Testis (tissue), 3 donors: ENCODE data around the gene CAPZB. TPM values are rescaled to one million over a fixed set of nuclear protein-coding genes. Genes with fewer than 3 reads are reported as not detected.

ENCODE experiments used
- DNase-seq: peaks from one replicate; pipeline ENCODE4 v3.0.0-alpha.2; 2019
- H3K27ac ChIP-seq, 2 donors: fragments of 200-600 bp; sonication (generic); one replicate each; pipeline ENCODE4 v1.5.1; 2019
- H3K27me3 ChIP-seq: fragments of 200-600 bp; sonication (generic); one replicate; pipeline ENCODE4 v1.5.1; 2019
- H3K36me3 ChIP-seq: fragments of 200-600 bp; sonication (generic); one replicate; pipeline ENCODE4 v1.5.1; 2017; ENCODE audit warnings: low read depth; ENCODE audit errors: missing control alignments
- H3K4me1 ChIP-seq: fragments of 200-600 bp; sonication (generic); one replicate; pipeline ENCODE4 v1.5.1; 2019
- H3K4me3 ChIP-seq, 2 donors: fragments of 200-600 bp; sonication (generic); one replicate each; pipeline ENCODE4 v1.5.1; 2017 to 2019
- H3K9me3 ChIP-seq: fragments of 200-600 bp; sonication (generic); one replicate; pipeline ENCODE4 v1.5.1; 2017
- CTCF ChIP-seq, 3 experiments: fragments of 450-650 bp in 2 of 3; fragments of 200-600 bp in 1 of 3; sonication (generic) in 1 of 3; IDR thresholded peaks; one replicate each; pipeline ENCODE4 v1.5.1; 2016 to 2019; ENCODE audit warnings: antibody characterized with exemption in 3 of 3, mild to moderate bottlenecking in 2 of 3, moderate library complexity in 1 of 3
- POLR2A ChIP-seq: fragments of 450-650 bp; IDR thresholded peaks from one replicate; pipeline ENCODE4 v1.6.1; 2017; ENCODE audit warnings: antibody characterized with exemption, mild to moderate bottlenecking, moderate library complexity
- WGBS, 2 donors: methylation state at CpG; one replicate each; pipeline ENCODE4 v1.1.5; 2018; 5-methylcytosine and 5-hydroxymethylcytosine counted together
- intact Hi-C: fragments of 100-400 bp; cut with DNase I; formaldehyde crosslinking; loops from one replicate; pipeline ENCODE4 v1.15.1; 2023; ENCODE audit warnings: low total_unique reads
- polyA plus RNA-seq: library from polyadenylated mRNA; stranded (reverse); fragments of 350-450 nt; fragmentation: Illumina TruSeq; extraction: RNeasy Lipid Tissue Mini Kit (QIAGEN cat#74804); gene quantifications from one replicate; pipeline ENCODE4 v1.2.3, GENCODE V29; 2014; ENCODE audit warnings: low read depth, low replicate concordance; ENCODE audit not compliant: insufficient read depth
- total RNA-seq, 2 donors: library from RNA; depleted of rRNA; stranded (reverse); fragments of >200 nt; gene quantifications; one replicate each; pipeline ENCODE4 v1.2.3, GENCODE V29; 2016

CAPZB gene
- total and polyA plus RNA-seq, 3 donors from 2014 or later, result 147 to 502 (median 207) TPM

- WGBS, 2 donors, result 78% methylated on average over 11 of the region's 11 CpGs
These were observed 44.1 kb downstream of the CAPZB start for GRCh38 chr1:19441048-19441780.

DNA sequence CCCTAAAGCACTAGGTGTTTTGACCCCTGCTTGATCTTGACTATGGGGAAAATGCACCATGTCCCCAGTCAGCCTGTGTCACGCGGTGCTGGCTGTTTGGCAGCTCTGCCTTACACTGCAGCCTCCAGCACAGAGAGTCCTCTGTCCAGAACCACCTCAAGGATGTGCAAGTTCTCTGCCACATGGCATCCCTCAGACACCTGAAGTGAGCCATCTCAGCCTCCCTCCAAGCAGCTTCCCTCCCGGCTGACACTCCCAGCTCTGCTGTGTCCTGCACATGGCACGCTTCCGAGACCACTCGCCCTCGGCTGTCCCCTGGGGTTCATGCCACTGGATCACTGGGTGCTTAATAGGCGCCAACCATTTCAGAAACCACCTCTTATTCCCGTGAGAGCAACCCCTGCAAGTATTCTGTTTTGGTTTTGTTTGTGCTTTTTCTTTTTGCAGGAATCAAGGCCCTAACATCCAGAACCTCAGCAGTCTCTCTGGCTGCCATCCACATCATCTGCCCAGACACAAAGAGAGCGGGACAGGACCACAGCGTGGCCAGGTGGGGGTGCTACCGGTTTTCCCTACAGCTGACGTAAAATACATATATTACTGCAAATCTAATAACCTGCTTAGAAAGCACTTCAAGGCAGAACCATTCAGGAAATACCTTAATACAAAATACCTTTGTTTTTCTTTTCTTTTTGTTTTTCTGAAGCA is 45.7 kb downstream of the CAPZB start:
- intact Hi-C loops, result no loop called here
- WGBS, 2 donors, result 44 to 46% methylated on average over 13 of the region's 13 CpGs
- Histone ChIP-seq H3K4me3 (no peak overlapping the region), H3K4me1 (peaks cover 85% of the 10 kb centered on the region), H3K9me3 (no peaks in the 10 kb centered on the region), H3K27me3 (no peaks in the 10 kb centered on the region), H3K27ac (peak overlapping the region; percentile 92 to 94), H3K36me3 (no peaks in the 10 kb centered on the region)
- peak; percentile 82 for DNase-seq
- no peak for TF ChIP-seq POLR2A
- TF ChIP-seq CTCF (IDR thresholded peaks at IDR 0.05), result no peak

More at GRCh38 chr1:19441048-19441780, 44.1 kb downstream of the CAPZB start:
- Histone ChIP-seq H3K4me1 (peaks cover 83% of the 10 kb centered on the region), H3K36me3 (no peaks in the 10 kb centered on the region), H3K27me3 (no peaks in the 10 kb centered on the region), H3K9me3 (no peaks in the 10 kb centered on the region), H3K4me3 (no peak overlapping the region), H3K27ac (peak overlapping the region; percentile 92 to 94)
- intact Hi-C loops, result no loop called here
- no peak for DNase-seq
- TF ChIP-seq CTCF (IDR thresholded peaks at IDR 0.05), result no peak
- no peak for TF ChIP-seq POLR2A

GRCh38 chr1:19438516-19439195 is 46.7 kb downstream of the CAPZB start:
- Histone ChIP-seq H3K4me1 (peaks cover 86% of the 10 kb centered on the region), H3K27ac (peak overlapping the region; percentile 92 to 94), H3K36me3 (no peaks in the 10 kb centered on the region), H3K4me3 (no peak overlapping the region), H3K27me3 (no peaks in the 10 kb centered on the region), H3K9me3 (no peaks in the 10 kb centered on the region)
- no peak for DNase-seq
- intact Hi-C loops, result no loop called here
- TF ChIP-seq POLR2A (no peak), CTCF (IDR thresholded peaks at IDR 0.05) (no peak)
- 47 to 54% methylated on average over 17 to 19 of the region's 19 CpGs for WGBS, 2 donors

DNA sequence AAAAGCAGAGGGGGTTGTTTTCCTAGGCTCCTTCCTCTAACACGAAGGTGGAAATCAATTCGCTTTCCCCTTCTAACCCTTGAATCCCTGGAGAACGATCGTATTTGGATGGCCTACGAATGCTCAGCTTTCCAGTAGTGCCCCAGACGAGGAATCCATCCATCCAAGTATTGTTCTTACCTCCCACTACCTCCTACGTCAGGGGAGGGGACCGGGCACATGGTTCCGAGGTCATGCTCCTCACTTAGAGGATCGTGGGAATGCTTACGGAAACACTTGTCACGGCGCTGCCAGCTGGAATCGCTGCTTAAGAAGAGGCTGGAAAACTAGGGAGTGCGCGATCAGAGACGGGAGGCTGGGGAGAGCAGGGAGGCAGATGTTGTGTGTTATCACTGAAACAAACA is 47.4 kb downstream of the CAPZB start:
- H3K4me3 ChIP-seq, result no peak overlapping the region
- H3K4me1 ChIP-seq, result peaks cover 86% of the 10 kb centered on the region
- no peaks in the 10 kb centered on the region for H3K9me3 ChIP-seq
- TF ChIP-seq POLR2A, result no peak
- no peak for TF ChIP-seq CTCF (IDR thresholded peaks at IDR 0.05)
- peak; percentile 93 for DNase-seq
- H3K27ac ChIP-seq, result peak overlapping the region; percentile 92 to 94
- no peaks in the 10 kb centered on the region for H3K36me3 ChIP-seq
- 31 to 32% methylated on average over 17 of the region's 17 CpGs for WGBS, 2 donors
- H3K27me3 ChIP-seq, result no peaks in the 10 kb centered on the region
- intact Hi-C loops, result no loop called here
